IMR-90 (cell line): Measurements from ENCODE around the gene GGNBP2.

Source experiments
- CTCF ChIP-seq: conservative IDR thresholded peaks from 2 replicates; pipeline ENCODE4 v1.5.1; 2012; ENCODE audit warnings: mild to moderate bottlenecking, low read depth, low read length, improper control_type of control experiment
- ELK1 ChIP-seq: fragments of 150-350 bp; IDR thresholded peaks from 2 replicates; pipeline ENCODE4 v1.6.1; 2016; ENCODE audit warnings: low read depth, mild to moderate bottlenecking, low read length, moderate library complexity, borderline replicate concordance
- MAZ ChIP-seq: IDR thresholded peaks from 2 replicates; pipeline ENCODE4 v1.6.1; 2012; ENCODE audit warnings: low read depth, mild to moderate bottlenecking, low read length, improper control_type of control experiment, moderate library complexity, borderline replicate concordance
- MXI1 ChIP-seq: IDR thresholded peaks from 2 replicates; pipeline ENCODE4 v1.6.1; 2012; ENCODE audit warnings: low read depth, mild to moderate bottlenecking, low read length, moderate library complexity, borderline replicate concordance
- POLR2A ChIP-seq: IDR thresholded peaks from 2 replicates; pipeline ENCODE4 v1.6.1; 2012; ENCODE audit warnings: mild to moderate bottlenecking, low read depth, low read length
- RAD21 ChIP-seq: IDR thresholded peaks from 2 replicates; pipeline ENCODE4 v1.6.1; 2012; ENCODE audit warnings: low read length, improper control_type of control experiment
- RFX5 ChIP-seq: IDR thresholded peaks from 2 replicates; pipeline ENCODE4 v1.8.0; 2012; ENCODE audit warnings: low read depth, mild to moderate bottlenecking, low read length, moderate library complexity
- SMC3 ChIP-seq: fragments of 150-350 bp; IDR thresholded peaks from 2 replicates; pipeline ENCODE4 v1.6.1; 2016; ENCODE audit warnings: low read depth, mild to moderate bottlenecking, antibody characterized with exemption, low read length, moderate library complexity
- USF2 ChIP-seq: fragments of 150-350 bp; IDR thresholded peaks from 2 replicates; pipeline ENCODE4 v1.6.1; 2017; ENCODE audit warnings: mild to moderate bottlenecking, antibody characterized with exemption, low read length, low read depth

GRCh38 chr17:36578671-36579070, 34.0 kb downstream of the GGNBP2 start:
- TF ChIP-seq CTCF (no peak), MAZ (no peak), POLR2A (no peak), RFX5 (no peak), MXI1 (no peak), SMC3 (no peak), USF2 (no peak), ELK1 (no peak), RAD21 (no peak)
